HG03139 (cell line): ENCODE data around the gene TMEM258.

Source experiments
- ATAC-seq: cut with Tn5 transposase; IDR thresholded peaks from one replicate; pipeline ENCODE4 v1.9.1; 2021; ENCODE audit not compliant: unreplicated experiment

The TMEM258 gene

DNA sequence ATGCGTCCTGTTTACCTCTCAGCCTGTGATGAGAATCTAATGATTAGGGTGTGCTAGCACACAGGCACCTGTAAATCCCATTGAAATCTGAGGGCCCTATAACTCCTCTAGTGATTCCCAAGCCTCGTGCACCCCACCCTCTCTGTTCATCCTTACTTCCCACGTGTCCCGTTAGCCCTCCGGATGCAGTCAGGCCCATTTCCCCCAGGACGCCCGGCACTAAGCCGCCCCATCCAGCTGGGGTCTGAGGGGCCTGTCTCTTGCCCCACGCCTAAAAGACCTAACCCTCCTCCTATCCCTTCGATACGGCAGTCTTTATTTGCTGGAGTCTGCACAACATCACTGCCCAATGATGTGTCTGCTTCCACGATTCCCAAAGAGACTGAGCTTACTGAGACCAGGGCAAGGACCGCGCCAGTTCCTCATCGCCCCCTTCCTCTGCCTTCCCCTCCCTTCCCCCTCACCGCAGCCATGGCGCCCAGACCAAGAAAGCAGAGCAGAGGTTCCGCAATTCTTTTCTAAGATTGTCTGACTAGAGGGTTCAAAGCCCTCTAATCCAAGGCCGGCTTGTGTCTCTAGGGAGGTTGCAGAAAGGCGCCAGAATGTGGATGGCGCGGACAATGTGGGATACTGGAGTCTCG is 34.7 kb upstream of the TMEM258 start:
- ATAC-seq, result no peak

DNA sequence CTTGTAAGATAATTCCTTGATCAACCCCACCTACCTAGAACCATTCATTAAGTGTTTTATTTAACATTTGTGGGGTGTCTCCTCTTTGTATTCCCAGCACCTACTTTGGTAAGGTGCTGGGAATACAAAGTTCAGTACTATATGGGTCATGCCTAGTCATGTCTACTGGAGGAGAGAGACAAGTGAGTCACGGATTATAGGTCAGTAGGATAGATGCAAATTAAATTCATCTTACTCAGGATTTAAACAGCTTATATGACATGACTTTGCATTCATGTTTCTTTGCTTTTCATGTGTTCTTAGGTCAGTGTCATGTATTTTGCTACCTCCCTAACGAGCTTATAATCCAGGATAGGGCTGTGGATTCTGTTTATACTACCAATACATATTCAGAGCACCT is 27.8 kb upstream of the TMEM258 start:
- ATAC-seq, result no peak

DNA sequence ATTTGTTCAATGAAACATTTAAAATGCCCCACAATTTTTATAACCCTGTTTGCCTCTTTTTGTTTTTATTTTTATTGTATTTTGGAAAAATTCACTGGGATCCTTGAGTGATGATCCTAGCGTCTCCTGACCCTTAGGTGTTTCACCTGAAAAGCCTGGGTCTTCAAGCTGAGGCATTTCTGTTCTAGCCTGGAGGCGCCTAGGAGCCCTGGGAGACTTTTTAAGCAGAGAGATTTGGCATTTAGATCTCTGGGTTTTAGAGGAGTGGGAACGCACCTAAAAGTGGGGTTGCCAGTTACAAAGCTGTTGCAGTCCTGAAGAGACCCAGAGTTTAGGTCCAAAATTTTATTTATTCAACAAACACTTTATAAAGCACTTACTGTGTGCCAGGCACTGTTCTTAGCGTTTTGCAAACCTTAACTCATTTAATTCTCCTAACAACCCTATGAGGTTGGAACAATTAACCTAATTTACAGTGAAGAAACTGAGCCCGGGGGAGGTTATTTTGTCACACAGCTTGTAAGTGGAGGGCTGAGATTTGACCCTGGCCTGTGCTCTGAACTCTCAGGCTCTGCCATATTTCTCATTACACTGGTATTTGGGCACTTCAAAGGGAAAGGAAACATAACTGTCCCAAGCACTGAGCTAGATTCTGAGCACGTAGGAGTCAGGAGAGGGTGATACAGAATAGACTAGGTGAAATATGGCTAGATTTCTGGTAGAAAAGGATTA is 25.2 kb upstream of the TMEM258 start:
- no peak for ATAC-seq

DNA sequence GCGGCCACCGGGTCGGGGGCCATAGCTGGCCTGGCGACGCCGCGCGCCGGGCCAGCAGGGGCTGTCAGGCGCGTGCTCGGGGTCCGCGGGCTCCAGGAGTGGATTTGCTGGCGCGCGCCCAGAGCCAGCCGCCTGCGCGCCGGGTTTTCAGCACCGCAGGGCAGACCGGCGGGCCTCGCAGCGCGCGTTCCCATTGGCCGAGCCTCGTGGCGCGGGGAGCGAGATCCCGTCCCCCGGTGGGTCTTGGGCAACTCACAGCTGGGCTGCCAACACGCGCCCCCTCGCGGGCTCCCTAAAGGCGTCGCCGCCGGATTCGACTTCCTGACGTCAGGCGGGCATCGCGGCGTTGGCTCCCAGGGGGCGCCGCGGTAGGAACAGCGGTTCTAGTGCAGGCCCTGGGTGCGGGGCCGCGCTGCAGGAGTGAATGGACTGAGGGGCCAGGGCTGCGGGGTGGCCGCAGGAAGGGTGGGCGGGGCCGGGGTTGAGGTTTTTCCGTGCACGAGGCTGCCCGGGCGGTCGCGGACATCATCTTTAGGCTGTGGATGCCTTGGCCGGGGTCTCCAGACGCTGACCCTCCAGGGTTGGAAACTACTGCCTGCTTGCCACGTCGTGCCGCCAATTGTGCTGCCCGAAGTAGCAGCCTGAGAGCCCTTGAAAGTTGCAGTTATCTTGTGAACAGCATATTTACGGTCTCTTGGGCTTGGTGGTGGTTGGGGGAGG is 24.5 kb upstream of the TMEM258 start, which contains the start of gene FADS1:
Gene FADS1, minus strand, starts transcription at position 268 of the 720 bp plus-strand sequence. Its CDS starts 74 bp downstream, at position 194.
- ATAC-seq, result peak; percentile 38

DNA sequence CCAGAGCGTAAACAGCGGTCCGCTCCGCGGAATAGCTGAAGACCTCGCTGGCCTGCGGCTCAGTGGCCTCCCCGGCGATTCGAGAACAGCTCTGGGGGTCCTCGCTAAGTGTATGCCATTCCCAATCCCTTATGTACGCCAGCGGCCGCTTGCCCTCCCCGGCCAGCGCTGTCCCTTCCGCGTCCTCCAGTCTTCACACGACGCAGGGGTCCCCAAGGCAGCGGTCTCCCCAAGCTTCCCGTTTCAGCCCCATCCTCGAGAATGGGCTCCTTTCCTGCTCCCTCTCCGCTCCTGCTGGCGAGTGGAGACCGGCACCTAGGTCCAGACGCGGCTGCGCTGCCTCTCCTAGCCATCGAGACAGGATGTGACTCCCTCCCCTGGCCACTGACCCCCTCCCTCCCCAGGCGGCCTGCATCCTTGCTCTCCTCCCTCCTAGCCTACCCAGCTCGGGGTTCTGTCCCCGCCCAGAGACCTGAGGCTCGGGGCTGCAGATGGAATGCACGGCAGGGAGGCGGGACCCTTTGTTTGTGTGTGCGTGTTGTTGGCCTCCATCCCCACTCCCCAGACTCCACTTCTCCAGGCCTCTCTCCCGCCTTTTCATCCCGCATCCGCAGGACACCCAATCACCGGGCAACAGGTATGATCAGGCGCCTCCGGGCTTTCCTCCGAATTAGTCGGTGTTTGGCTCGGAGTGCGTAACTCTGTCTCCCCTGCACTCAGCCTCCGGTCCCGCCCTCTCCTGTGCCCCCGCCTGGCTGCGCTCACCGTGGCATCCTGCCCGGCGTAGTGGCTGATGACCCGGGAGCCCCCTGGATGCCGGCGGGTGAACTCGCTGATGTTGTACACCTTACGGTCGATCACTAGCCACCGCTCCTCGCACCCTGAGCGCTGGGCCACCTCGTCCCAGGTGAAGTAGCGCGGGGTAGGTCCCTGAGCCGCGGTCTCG is 23.7 kb upstream of the TMEM258 start:
- peak; percentile 22 for ATAC-seq

DNA sequence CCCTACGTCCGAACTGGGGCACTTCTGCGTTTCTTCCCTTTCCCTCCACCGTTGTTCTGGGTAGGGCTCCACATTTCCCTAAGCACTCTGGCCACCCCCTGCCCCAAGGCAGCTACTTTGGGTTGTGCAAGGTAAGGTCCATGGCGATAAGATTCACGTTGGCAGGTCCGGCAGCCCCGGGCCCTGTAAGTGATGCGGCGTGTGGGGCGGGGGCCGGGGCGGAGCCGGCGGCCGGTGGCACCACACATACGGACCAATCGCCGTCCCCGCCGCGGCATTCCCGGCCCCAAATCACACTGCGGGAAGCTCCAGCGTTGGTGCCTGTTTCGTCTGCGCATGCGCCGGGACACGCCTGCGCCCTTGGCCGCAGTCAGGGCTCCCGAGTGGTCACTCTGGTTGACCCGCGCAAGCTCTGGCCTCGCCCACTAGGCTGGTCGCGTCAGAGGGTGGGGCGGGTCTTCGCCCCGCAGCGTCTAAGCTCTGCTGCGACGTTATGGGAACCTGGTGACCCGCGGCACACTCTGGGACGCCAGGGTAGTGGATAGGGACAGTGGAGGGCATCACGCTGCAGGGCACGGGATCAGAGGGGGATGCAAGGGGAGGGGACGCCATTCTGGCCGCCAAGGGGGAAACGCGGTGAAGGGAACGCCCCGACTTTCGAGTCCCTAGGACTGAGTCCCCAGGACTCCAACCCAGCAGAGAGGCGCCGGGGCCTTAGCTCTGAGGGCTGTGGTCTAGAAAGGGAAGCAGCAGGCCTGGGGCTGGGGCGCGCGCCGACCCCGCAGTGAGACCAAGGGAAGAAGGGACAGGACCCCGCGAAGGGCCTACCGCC is 22.8 kb upstream of the TMEM258 start:
- peak; percentile 38 for ATAC-seq

DNA sequence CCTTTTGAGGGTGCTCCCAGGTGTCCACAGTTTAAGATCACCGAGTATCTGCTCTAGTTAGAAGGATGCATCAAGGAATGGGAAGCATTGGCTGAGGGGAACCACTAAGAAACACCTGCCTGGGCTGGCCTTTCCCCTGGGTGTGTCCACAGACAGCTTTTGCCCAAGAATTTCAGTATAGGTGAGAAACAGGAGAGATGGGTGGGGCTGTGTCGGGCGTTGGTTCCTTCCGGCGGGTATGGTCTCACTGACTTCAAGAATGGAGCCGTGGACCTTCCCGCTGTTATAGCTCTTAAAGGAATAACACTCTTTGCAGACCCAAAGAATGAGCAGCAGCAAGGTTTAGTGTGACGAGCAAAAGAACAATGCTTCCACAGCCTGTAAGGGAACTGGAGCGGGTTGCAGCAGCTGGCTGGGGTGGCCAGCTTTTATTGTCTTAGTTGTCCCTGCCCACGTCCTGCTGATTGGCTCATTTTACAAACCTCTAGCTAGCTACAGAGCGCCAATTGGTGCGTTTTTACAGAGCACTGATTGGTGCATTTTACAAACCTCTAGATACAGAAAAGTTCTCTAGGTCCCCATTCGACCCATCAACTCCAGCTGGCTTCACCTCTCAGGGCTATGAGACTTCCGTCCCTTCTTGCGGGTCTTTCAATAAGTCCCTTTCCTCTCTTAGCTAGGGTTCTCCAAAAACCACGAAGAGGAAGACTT is 22.0 kb upstream of the TMEM258 start:
- ATAC-seq, result no peak

DNA sequence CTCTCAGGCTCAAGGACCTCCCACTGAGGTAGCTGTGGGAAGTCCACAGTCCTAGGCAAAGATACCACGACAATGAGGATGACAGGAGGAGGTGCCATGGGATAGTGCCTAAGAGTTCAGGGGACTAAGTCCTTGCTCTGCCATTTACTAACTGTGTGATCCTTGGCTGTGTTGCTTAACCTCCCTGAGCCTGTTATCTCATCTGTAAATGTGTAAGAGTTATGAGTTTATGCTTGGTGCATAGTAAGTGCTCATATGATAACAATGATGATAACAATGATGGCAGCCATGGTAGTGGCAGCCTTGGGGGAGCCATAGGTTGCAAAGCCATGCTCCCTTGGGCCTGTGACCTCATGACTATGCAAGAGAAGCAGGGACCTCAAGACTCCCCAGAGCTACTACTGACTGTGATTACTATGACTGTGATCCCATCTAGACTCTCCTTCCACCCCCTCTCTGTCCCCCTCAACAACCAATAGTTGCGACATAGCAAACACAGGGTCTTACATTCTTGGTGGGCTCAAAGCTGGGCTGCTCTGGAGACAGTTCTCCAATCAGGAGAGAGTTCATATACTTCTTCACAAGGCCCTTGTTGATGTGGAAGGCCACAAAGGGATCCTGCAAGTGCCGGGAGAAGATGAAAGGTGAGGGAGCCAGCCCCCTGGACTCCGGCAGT is 20.5 kb upstream of the TMEM258 start:
- ATAC-seq, result no peak

DNA sequence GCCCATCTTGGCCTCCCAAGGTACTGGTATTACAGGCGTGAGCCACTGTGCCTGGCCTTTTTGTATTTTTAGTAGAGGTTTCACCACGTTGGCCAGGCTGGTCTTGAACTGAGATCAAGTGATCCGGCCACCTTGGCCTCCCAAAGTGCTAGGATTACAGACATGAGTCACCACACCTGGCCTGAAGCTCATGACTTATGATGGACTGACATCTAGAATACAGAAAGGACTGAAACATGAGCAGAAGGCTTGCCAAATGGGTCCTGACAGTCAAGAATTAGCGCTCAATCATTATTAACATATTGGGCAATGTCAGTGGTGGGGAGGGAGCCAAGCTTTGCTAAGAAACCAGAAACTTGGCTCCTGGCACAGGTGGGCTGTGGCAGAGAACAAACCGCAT is 19.4 kb upstream of the TMEM258 start:
- no peak for ATAC-seq

DNA sequence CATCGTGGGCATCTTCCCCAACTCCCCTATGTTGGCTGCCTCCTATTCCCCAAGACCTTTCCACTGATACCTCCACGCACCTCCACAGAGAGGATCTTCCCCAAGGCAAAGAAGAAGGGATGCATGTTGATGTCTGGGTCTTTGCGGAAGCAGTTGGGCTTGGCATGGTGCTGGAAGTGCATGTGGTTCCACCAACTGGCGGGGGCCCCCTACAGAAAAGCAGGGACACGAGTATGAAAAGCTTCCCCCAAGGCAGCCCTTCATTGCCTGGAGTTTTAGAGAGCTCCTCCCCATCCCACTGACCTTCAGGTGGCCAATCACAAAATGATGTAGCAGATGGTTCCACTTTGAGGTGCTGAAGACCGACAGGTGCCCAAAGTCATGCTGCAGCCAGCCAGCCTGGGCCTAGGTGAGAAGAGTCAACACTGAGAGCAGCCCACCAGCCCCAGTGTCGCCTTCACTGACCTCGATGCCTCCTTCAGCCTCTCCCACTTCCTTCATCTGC is 18.3 kb upstream of the TMEM258 start:
- ATAC-seq, result no peak

DNA sequence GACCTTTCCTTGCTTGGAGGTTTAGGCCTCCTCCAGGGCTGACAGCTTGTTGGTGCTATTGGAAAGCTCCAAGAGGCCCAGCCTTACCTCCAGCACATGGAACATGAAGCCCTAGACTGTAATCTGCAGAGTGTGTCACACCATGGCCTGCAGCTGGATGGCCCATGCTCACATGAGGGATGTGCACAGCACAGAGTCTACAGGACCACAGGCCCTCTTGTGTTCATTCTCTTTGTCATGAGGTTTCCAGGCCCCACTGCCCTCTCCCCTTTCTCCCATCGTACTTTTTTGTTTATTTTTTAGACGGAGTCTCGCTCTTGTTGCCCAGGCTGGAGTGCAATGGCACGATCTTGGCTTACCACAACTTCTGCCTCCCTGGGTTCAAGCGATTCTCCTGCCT is 14.4 kb upstream of the TMEM258 start:
- no peak for ATAC-seq

DNA sequence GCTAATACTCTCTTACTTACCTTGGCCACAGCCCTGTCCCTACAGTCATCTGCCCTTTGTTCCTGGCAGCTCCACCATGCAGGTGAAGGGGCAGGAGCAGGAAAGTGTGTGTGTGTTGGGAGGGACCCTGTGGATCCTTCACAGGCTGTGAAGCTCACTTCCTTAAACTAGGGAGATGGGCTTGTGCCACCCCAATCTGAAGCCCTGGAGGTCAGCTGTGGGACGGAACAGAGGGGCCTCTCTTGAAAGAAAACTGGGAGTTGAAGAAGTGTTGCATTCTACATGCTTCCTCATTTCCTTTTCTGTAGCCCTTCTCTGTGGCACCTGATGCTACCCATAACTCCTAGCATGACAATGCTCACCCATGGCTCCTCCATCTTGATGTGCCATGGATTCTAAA is 12.7 kb upstream of the TMEM258 start:
- no peak for ATAC-seq

DNA sequence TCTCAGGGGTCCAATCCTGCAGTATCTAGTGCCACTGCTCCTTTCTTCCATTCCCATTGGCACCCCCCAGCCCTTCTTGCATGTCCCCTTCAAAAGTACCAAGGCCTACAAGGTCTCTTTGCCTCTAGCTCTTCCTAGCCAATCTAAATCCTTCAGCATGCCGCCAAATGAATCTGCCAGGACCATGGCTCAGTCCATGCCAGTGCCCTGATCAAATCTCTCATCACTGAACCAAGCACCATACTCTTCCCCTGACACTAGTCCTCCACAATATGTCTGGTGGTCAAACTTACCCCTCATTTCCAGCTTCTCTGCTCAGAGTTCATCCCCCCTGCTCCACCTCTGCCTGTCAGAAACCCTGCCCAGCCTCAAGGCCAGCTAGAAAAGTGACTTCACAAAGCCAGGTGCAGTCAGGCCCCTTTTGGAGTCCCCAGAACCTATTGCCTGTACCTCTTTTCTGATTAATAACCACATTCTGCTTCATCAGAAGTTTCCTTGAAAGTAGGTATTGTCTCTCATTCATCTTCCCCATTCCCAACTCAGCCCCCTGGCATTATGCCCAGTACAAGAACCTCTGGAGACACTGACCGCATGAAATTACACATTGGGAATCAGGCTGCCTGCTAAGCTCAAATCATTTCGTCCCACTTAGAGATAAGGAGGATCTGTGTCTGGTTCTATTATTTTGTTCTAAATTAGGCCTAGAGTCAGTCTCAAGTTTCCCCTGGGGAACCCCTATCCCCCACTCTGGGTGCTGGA is 11.7 kb upstream of the TMEM258 start:
- ATAC-seq, result no peak

DNA sequence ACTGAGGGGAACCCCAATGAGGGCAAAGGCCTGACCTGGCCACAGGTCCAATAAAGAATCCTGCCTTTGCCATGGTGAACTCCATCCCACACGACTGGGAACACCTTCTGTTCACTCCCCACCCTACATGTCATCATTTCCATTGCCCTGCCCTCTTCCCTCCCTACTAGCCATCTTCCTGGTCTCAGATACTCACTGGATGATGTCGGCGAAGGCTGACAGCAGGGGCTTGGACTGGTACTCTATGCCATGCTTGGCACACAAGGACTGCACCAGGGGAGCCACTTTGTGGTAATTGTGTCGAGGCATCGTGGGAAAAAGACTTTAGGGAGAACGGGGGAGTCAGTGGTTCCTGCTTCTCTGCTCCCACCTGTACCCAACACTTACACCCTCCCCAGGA is 10.2 kb upstream of the TMEM258 start:
- ATAC-seq, result no peak

DNA sequence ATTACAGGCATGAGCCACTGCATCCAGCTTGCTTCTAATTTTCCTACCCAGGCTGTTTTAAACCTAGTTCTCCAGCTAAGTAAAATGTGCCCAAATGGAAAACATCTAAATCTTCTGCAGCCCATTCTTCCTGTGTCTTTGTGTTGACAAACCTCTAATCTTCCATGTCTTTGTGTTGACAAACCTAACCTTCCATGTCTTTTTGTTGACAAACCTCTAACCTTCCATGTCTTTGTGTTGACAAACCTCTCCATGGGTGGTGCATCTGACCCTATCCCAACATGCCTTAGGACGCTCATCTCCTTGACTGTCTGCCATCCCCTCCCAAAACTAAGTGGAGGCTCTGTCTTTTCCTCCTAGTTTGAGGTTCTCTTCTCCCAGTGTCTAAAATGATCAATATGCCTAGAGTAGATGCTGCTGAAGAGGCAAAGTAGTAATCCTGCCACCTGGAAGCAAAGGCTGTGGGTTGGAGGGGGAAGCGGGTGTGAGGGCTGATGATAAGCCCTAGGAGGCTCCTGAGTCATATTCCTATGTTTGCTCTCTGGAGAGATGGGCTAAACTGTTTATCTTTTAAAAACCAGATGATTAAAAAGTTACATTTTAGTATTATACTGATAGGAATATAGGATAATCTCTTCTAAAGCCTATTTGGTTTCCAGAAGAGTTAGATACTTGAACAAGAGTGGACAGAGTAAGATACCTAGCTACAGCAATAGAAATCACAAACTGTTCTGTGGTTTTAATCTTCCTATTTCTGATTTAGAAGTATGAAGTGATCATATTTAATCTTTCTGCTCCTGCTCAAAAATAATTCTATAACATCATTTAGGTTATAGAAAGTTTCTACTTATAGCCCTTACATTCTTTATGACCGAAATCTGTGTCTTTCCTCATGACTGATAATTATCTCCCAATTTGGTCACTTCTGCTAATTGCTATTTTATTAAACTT is 8.2 kb upstream of the TMEM258 start:
- ATAC-seq, result no peak

DNA sequence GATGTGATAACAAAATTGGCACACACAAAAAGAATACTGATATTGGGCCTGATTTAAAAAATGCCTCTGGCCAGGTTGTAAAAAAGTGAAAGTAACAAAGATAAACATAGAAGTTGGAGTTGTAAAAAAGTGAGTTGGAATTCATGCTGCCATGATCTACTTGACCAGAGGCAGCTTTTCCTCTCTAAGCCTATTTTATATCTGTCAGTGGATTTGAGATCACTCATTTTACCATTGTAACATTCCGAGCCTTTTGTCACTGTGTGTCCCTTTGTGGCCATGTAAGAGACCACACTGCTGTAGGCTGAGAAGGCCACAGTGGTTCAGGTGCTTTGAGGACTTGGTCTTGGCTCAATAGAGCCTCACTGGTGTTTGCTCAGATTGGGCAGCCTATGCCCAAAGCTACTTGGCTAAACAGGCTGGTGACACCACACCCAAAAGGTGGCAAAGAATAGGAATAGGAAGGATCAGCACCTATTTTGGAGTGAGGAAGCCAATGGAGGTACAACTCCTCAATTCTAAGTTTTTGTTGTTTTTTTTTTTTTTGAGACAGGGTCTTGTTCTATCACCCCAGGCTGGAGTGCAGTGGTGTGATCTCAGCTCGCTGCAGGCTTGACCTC is 7.4 kb upstream of the TMEM258 start:
- ATAC-seq, result no peak
